ENCODE results near the gene AHSP.
"Not testable (repeated sequence)": the region's sequence is repeated elsewhere in the genome, so short reads cannot be mapped to it uniquely, and the experiment has no call there.

Gene AHSP, protein sequence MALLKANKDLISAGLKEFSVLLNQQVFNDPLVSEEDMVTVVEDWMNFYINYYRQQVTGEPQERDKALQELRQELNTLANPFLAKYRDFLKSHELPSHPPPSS

DNA sequence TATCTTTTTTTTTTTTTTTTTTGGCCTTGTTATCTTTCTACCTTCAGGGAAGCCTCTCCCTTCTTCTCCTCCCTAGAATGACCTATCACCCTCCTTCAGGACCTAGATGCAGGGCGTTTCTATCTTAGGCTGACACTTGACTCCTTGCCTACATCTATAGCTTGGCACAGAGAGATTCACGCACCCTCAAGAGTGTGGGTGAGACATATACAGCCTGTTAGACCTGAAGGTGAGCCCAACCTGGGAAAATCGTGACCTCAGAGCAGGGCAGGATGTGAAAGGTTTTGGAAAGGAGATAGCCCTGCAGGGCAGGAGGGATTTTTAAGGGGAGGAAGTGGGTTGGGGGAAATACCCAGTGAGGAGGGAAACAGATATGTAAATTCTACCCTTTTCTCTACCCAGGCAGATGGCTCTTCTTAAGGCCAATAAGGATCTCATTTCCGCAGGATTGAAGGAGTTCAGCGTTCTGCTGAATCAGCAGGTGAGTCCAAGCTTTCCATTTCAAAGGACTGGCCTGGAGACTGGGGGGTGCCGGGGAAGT is at the start of gene AHSP:
Gene AHSP, plus strand, starts transcription at position 167 of the 541 bp plus-strand sequence. Its CDS starts 240 bp downstream, at position 407.
- DNase-seq = no peak

- DNase-seq = no peak
Measured at GRCh38 chr16:31478956-31479355, 48.7 kb upstream of the AHSP start.

DNA sequence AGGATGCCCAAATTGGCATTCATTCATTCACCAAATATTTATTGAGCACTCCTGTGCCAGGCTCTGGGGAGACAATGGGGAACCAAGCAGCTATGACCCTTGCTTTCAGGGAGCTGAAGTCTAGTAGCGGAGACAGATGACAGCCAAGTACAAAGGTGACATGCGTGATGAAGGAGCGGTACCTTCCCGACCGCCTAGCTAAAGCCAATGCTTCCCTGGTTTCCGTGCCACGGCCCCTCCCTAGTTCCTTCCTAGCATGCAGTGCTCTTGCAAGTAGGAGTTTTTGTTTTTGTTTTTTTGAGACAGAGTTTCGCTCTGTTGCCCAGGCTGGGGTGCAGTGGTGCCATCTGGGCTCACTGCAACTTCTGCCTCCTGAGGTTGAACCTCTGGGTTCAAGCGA is 47.9 kb upstream of the AHSP start:
- DNase-seq = no peak

DNA sequence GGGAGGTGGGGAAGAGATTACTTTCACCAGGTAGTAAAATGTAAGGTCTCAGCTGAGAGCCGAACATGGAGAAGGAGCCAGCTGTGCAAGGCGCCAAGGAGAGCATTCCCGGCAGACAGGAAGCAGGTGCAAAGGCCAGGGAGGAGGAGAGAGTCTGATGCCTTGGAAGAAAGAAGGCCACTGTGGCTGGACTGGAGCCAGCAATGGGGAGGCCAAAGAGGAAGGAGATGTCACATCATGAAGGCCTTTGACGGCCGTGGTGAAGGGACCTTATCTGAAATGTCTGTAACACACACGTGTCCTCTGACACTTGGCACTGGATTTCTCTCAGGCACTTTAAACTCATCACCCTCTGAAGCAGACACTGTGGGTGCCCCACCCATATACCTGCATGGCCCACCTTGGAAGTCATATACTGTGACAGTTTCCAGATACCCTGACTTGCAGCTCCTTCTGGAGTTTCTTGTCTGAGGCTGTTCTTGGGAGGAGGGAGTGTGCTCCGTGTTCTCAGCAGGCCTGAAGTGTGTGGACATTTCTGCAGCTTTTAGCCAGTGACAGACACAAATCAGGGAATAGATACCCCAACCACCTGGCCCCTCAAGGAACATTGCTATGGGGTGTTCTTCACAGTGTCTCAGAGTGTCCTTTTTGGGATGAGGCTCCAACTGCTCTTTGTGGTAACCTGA is 46.7 kb upstream of the AHSP start:
- DNase-seq = no peak

GRCh38 chr16:31483081-31483480 is 44.6 kb upstream of the AHSP start, which contains the start of gene SLC5A2:
Gene SLC5A2, plus strand, starts transcription at chr16:31483123. Its CDS starts 14 bp downstream, at chr16:31483137.
- DNase-seq = no peak

- DNase-seq = not testable (repeated sequence)
Measured at GRCh38 chr16:31484048-31484447, 43.7 kb upstream of the AHSP start.

- DNase-seq = no peak
Measured at GRCh38 chr16:31484491-31485171, 43.1 kb upstream of the AHSP start.

- no peak for DNase-seq
Measured at GRCh38 chr16:31485571-31485970, 42.1 kb upstream of the AHSP start.

GRCh38 chr16:31486045-31486444 is 41.7 kb upstream of the AHSP start:
- DNase-seq = no peak

- no peak for DNase-seq
Measured at GRCh38 chr16:31487071-31487719, 40.5 kb upstream of the AHSP start.

- DNase-seq = peak; percentile 19
Measured at GRCh38 chr16:31487720-31488467, 39.8 kb upstream of the AHSP start.

- no peak for DNase-seq
Measured at GRCh38 chr16:31488468-31489297, 39.0 kb upstream of the AHSP start.

GRCh38 chr16:31489298-31489564 is 38.5 kb upstream of the AHSP start:
- DNase-seq = no peak

GRCh38 chr16:31489616-31490584 is 37.8 kb upstream of the AHSP start:
- DNase-seq = no peak

DNA sequence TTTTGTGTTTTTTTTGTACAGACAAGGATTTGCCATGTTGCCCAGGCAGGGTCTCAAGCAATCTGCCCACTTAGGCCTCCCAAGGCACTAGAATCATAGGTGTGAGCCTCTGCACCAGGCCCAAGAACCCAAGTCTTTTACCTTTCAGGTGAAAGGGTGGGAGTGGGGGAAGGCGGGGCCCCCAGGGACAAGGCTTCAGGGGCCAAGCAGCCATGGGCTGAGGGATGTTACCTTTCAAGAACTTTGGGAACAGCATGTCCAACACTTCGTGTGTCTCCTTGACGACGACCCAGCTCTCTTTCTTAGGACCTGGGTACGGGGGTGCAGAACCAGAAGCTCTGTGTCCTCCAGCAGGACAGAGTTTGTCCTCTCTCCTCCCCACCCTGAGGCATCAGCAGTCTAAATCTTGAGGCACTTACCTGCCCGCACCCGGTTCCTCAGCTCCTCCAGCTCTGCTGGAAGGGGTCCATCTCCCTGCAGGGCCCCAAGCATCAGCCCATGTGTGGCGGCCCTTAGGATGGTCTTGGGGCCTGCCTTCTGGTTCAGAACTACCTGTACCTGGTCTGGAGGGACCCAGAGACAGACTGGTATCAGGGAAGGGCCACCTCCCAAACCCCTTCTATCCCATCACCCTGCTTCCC is 35.8 kb upstream of the AHSP start:
- DNase-seq = no peak

GRCh38 chr16:31493506-31494125 is 34.1 kb upstream of the AHSP start:
- DNase-seq = no peak

DNA sequence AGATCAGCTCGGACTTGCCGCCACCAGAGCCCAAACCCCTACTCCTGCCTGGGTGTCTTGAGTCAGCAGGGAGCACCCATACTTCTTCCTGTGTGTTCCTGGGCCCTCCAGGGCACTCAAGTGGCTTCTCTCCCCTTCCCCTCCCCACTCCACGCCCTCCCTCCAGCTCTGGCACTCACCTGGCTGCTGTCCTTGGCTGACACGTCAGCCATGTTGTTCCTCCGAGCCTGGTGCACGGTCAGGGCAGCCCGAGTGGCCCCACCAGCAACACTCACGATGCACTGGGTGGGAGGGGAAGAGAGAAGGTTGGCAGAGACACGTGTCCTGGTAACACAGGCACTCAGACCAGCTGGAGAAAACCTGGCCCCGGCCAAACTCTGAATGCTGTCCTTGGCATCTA is 31.0 kb upstream of the AHSP start:
- DNase-seq = no peak

GRCh38 chr16:31498493-31498892 is 29.2 kb upstream of the AHSP start:
- no peak for DNase-seq

- DNase-seq = no peak
Measured at GRCh38 chr16:31499928-31500327, 27.8 kb upstream of the AHSP start.
